ENCODE data around the gene WDR31. TPM values are rescaled to one million over a fixed set of nuclear protein-coding genes. Genes with fewer than 3 reads are reported as not detected.

The WDR31 gene
- total RNA-seq, 1 donor from 2014 or later, result 1.3 TPM

GRCh38 chr9:113328045-113328782 is 11.9 kb downstream of the WDR31 start:
- no peaks in the 10 kb centered on the region for H3K36me3 Mint-ChIP-seq (ENCODE audit: unreplicated experiment)
- no peak for TF ChIP-seq CTCF (IDR thresholded peaks at IDR 0.05; ENCODE audit: partially characterized antibody, unreplicated experiment)
- peaks cover 2% of the 10 kb centered on the region for H3K27me3 Mint-ChIP-seq (ENCODE audit: unreplicated experiment)
- H3K4me3 Mint-ChIP-seq (ENCODE audit: unreplicated experiment), result no peak overlapping the region
- H3K9me3 Mint-ChIP-seq (ENCODE audit: unreplicated experiment), result no peaks in the 10 kb centered on the region
- no peak overlapping the region for H3K27ac Mint-ChIP-seq (ENCODE audit: unreplicated experiment)
- no peaks in the 10 kb centered on the region for H3K4me1 Mint-ChIP-seq (ENCODE audit: low read depth, unreplicated experiment)
- DNase-seq, result no peak

DNA sequence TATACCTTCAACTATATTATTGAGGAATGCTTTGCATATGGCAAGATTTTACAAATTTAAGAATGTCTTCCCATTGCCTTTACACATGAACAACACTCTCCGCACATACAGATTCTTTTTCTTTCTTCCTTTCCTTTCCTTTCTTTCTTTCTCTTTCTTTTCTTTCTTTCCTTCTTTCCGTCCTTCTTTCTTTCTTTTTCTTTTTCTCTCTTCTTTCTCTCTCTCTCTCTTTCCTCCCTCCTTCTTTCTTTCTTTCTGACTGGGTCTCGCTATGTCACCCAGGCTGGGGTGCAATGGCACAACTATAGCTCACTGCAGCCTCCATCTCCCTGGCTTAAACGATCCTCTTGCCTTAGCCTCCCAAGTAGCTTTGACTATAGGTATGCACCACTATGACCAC is 13.8 kb downstream of the WDR31 start:
- Mint-ChIP-seq H3K27ac (ENCODE audit: unreplicated experiment) (no peak overlapping the region), H3K27me3 (ENCODE audit: unreplicated experiment) (peaks cover 1% of the 10 kb centered on the region), H3K9me3 (ENCODE audit: unreplicated experiment) (no peaks in the 10 kb centered on the region), H3K4me3 (ENCODE audit: unreplicated experiment) (no peak overlapping the region), H3K4me1 (ENCODE audit: low read depth, unreplicated experiment) (no peaks in the 10 kb centered on the region), H3K36me3 (ENCODE audit: unreplicated experiment) (no peaks in the 10 kb centered on the region)
- TF ChIP-seq CTCF (IDR thresholded peaks at IDR 0.05; ENCODE audit: partially characterized antibody, unreplicated experiment), result no peak
- DNase-seq, result no peak

DNA sequence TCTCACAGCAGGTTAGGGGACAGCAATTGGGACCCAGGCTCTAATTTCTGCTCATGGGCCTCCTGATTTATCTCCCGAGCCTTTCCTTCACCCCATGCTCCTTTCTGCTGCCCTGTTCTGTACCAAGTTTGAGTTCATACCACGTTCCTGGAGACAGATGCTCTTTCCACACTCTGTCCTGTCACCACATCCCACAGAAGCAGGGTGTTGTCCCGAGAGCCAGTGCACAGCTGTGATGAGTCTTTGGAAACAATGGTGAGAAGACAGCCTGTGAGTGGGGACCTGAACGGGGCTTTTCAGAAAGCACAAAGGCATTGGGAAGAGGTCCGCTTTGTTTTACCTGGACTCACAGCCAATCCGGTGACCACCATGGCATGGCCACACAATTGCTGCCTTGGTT is 17.4 kb downstream of the WDR31 start:
- Mint-ChIP-seq H3K27ac (ENCODE audit: unreplicated experiment) (no peak overlapping the region), H3K9me3 (ENCODE audit: unreplicated experiment) (no peaks in the 10 kb centered on the region), H3K36me3 (ENCODE audit: unreplicated experiment) (no peaks in the 10 kb centered on the region), H3K4me1 (ENCODE audit: low read depth, unreplicated experiment) (no peaks in the 10 kb centered on the region), H3K27me3 (ENCODE audit: unreplicated experiment) (peaks cover 4% of the 10 kb centered on the region), H3K4me3 (ENCODE audit: unreplicated experiment) (no peak overlapping the region)
- no peak for DNase-seq
- TF ChIP-seq CTCF (IDR thresholded peaks at IDR 0.05; ENCODE audit: partially characterized antibody, unreplicated experiment), result no peak

- Mint-ChIP-seq H3K27me3 (ENCODE audit: unreplicated experiment) (peaks cover 4% of the 10 kb centered on the region), H3K4me3 (ENCODE audit: unreplicated experiment) (no peak overlapping the region), H3K36me3 (ENCODE audit: unreplicated experiment) (no peaks in the 10 kb centered on the region), H3K9me3 (ENCODE audit: unreplicated experiment) (no peaks in the 10 kb centered on the region), H3K4me1 (ENCODE audit: low read depth, unreplicated experiment) (no peaks in the 10 kb centered on the region), H3K27ac (ENCODE audit: unreplicated experiment) (no peak overlapping the region)
- no peak for DNase-seq
- no peak for TF ChIP-seq CTCF (IDR thresholded peaks at IDR 0.05; ENCODE audit: partially characterized antibody, unreplicated experiment)
Measured at GRCh38 chr9:113320051-113320450, 20.0 kb downstream of the WDR31 start.

GRCh38 chr9:113319054-113319453 is 21.0 kb downstream of the WDR31 start:
- Mint-ChIP-seq H3K27me3 (ENCODE audit: unreplicated experiment) (peaks cover 4% of the 10 kb centered on the region), H3K4me1 (ENCODE audit: low read depth, unreplicated experiment) (no peaks in the 10 kb centered on the region), H3K27ac (ENCODE audit: unreplicated experiment) (no peak overlapping the region), H3K4me3 (ENCODE audit: unreplicated experiment) (no peak overlapping the region), H3K9me3 (ENCODE audit: unreplicated experiment) (no peaks in the 10 kb centered on the region), H3K36me3 (ENCODE audit: unreplicated experiment) (no peaks in the 10 kb centered on the region)
- no peak for TF ChIP-seq CTCF (IDR thresholded peaks at IDR 0.05; ENCODE audit: partially characterized antibody, unreplicated experiment)
- no peak for DNase-seq
